Activated naive CD8-positive, alpha-beta T cell treated with anti-CD3 and anti-CD28 coated beads for 36 hours (primary cell): Measurements from ENCODE around the gene KIF18A. TPM values are rescaled to one million over a fixed set of nuclear protein-coding genes. Genes with fewer than 3 reads are reported as not detected.
"Not testable (repeated sequence)": the region's sequence is repeated elsewhere in the genome, so short reads cannot be mapped to it uniquely, and the experiment has no call there.

Source experiments
- DNase-seq: peaks from one replicate; pipeline ENCODE4 v3.0.0; 2021
- H3K27ac Mint-ChIP-seq: one replicate; pipeline ENCODE4 v1.8.0; 2022; ENCODE audit warnings: mild to moderate bottlenecking, moderate library complexity, mixed read lengths
- H3K27me3 Mint-ChIP-seq: one replicate; pipeline ENCODE4 v1.8.0; 2022; ENCODE audit warnings: mild to moderate bottlenecking, mixed read lengths
- H3K36me3 Mint-ChIP-seq: one replicate; pipeline ENCODE4 v1.8.0; 2021; ENCODE audit warnings: mild to moderate bottlenecking, mixed read lengths
- H3K4me1 Mint-ChIP-seq: one replicate; pipeline ENCODE4 v1.8.0; 2021; ENCODE audit warnings: mixed read lengths
- H3K4me3 Mint-ChIP-seq: one replicate; pipeline ENCODE4 v1.8.0; 2022; ENCODE audit warnings: mild to moderate bottlenecking, moderate library complexity, mixed read lengths
- H3K9me3 Mint-ChIP-seq: one replicate; pipeline ENCODE4 v1.8.0; 2022; ENCODE audit warnings: mixed read lengths
- total RNA-seq, 2 experiments: library from RNA; stranded (reverse); gene quantifications; one replicate each; pipeline ENCODE4 v1.2.3, GENCODE V29; 2021

KIF18A gene
- total RNA-seq, 2 experiments from 2014 or later: 19.8 to 21.8 TPM

- Mint-ChIP-seq H3K36me3 (peaks cover 12% of the 10 kb centered on the region), H3K4me3 (no peak overlapping the region), H3K4me1 (peaks cover 28% of the 10 kb centered on the region), H3K9me3 (no peaks in the 10 kb centered on the region), H3K27ac (no peak overlapping the region), H3K27me3 (no peaks in the 10 kb centered on the region)
- DNase-seq: no peak
Measured at GRCh38 chr11:28114731-28115130, 6.8 kb upstream of the KIF18A start.

- Mint-ChIP-seq H3K27me3 (no peaks in the 10 kb centered on the region), H3K36me3 (peaks cover 12% of the 10 kb centered on the region), H3K4me1 (peaks cover 34% of the 10 kb centered on the region), H3K9me3 (no peaks in the 10 kb centered on the region), H3K27ac (no peak overlapping the region), H3K4me3 (no peak overlapping the region)
- DNase-seq: no peak
Measured at GRCh38 chr11:28114116-28114515, 6.2 kb upstream of the KIF18A start.

GRCh38 chr11:28110821-28111200 lies 2.9 kb upstream of the KIF18A start:
- H3K9me3 Mint-ChIP-seq: no peaks in the 10 kb centered on the region
- H3K4me1 Mint-ChIP-seq: peaks cover 32% of the 10 kb centered on the region
- peak overlapping the region; percentile 99 for H3K4me3 Mint-ChIP-seq
- peak overlapping the region; percentile 91 for H3K27ac Mint-ChIP-seq
- peaks cover 13% of the 10 kb centered on the region for H3K36me3 Mint-ChIP-seq
- DNase-seq: no peak
- peaks cover 5% of the 10 kb centered on the region for H3K27me3 Mint-ChIP-seq

GRCh38 chr11:28110108-28110820 lies 2.3 kb upstream of the KIF18A start:
- peak; percentile 47 for DNase-seq
- no peaks in the 10 kb centered on the region for H3K9me3 Mint-ChIP-seq
- H3K4me3 Mint-ChIP-seq: peak overlapping the region; percentile 99
- H3K27ac Mint-ChIP-seq: peak overlapping the region; percentile 91
- peaks cover 5% of the 10 kb centered on the region for H3K27me3 Mint-ChIP-seq
- H3K4me1 Mint-ChIP-seq: peaks cover 36% of the 10 kb centered on the region
- peaks cover 15% of the 10 kb centered on the region for H3K36me3 Mint-ChIP-seq

- H3K27me3 Mint-ChIP-seq: peaks cover 5% of the 10 kb centered on the region
- peaks cover 36% of the 10 kb centered on the region for H3K4me1 Mint-ChIP-seq
- no peaks in the 10 kb centered on the region for H3K9me3 Mint-ChIP-seq
- peak overlapping the region; percentile 99 for H3K4me3 Mint-ChIP-seq
- peak overlapping the region; percentile 100 for H3K27ac Mint-ChIP-seq
- DNase-seq: no peak
- peaks cover 15% of the 10 kb centered on the region for H3K36me3 Mint-ChIP-seq
Measured at GRCh38 chr11:28108958-28109357, 1.0 kb upstream of the KIF18A start.

GRCh38 chr11:28107191-28107749 lies 686 bp downstream of the KIF18A start:
- Mint-ChIP-seq H3K9me3 (no peaks in the 10 kb centered on the region), H3K36me3 (peaks cover 13% of the 10 kb centered on the region), H3K27ac (peak overlapping the region; percentile 100), H3K4me1 (peaks cover 33% of the 10 kb centered on the region), H3K4me3 (peak overlapping the region; percentile 99), H3K27me3 (peaks cover 5% of the 10 kb centered on the region)
- peak; percentile 9 for DNase-seq

- Mint-ChIP-seq H3K4me3 (peak overlapping the region; percentile 99), H3K9me3 (no peaks in the 10 kb centered on the region), H3K27me3 (peaks cover 5% of the 10 kb centered on the region), H3K27ac (no peak overlapping the region), H3K36me3 (peaks cover 14% of the 10 kb centered on the region), H3K4me1 (peaks cover 27% of the 10 kb centered on the region)
- no peak for DNase-seq
Measured at GRCh38 chr11:28106353-28107043, 1.5 kb downstream of the KIF18A start.

- H3K27ac Mint-ChIP-seq: no peak overlapping the region
- peaks cover 22% of the 10 kb centered on the region for H3K4me1 Mint-ChIP-seq
- no peaks in the 10 kb centered on the region for H3K9me3 Mint-ChIP-seq
- H3K4me3 Mint-ChIP-seq: peak overlapping the region; percentile 99
- peaks cover 5% of the 10 kb centered on the region for H3K27me3 Mint-ChIP-seq
- H3K36me3 Mint-ChIP-seq: peaks cover 14% of the 10 kb centered on the region
- no peak for DNase-seq
Measured at GRCh38 chr11:28105869-28106268, 2.1 kb downstream of the KIF18A start.

GRCh38 chr11:28104984-28105383 lies 3.0 kb downstream of the KIF18A start:
- Mint-ChIP-seq H3K4me1 (peaks cover 21% of the 10 kb centered on the region), H3K27ac (no peak overlapping the region), H3K9me3 (no peaks in the 10 kb centered on the region), H3K4me3 (no peak overlapping the region), H3K27me3 (peaks cover 5% of the 10 kb centered on the region), H3K36me3 (peaks cover 14% of the 10 kb centered on the region)
- DNase-seq: no peak

- Mint-ChIP-seq H3K27ac (no peak overlapping the region), H3K27me3 (peaks cover 5% of the 10 kb centered on the region), H3K4me3 (no peak overlapping the region), H3K9me3 (no peaks in the 10 kb centered on the region), H3K4me1 (peaks cover 16% of the 10 kb centered on the region), H3K36me3 (peaks cover 16% of the 10 kb centered on the region)
- DNase-seq: no peak
Measured at GRCh38 chr11:28104425-28104824, 3.5 kb downstream of the KIF18A start.

- not testable (repeated sequence) for H3K9me3 Mint-ChIP-seq, H3K4me1 Mint-ChIP-seq, H3K27ac Mint-ChIP-seq, DNase-seq, H3K27me3 Mint-ChIP-seq, H3K4me3 Mint-ChIP-seq
- peaks cover 16% of the 10 kb centered on the region for H3K36me3 Mint-ChIP-seq
Measured at GRCh38 chr11:28102300-28102699, 5.7 kb downstream of the KIF18A start.

GRCh38 chr11:28100665-28101064 lies 7.3 kb downstream of the KIF18A start:
- no peak for DNase-seq
- H3K36me3 Mint-ChIP-seq: peaks cover 19% of the 10 kb centered on the region
- no peaks in the 10 kb centered on the region for H3K27me3 Mint-ChIP-seq
- no peak overlapping the region for H3K4me3 Mint-ChIP-seq
- H3K4me1 Mint-ChIP-seq: peaks cover 3% of the 10 kb centered on the region
- H3K27ac Mint-ChIP-seq: no peak overlapping the region
- H3K9me3 Mint-ChIP-seq: no peaks in the 10 kb centered on the region

- H3K27me3 Mint-ChIP-seq: no peaks in the 10 kb centered on the region
- no peak overlapping the region for H3K4me3 Mint-ChIP-seq
- DNase-seq: no peak
- no peaks in the 10 kb centered on the region for H3K4me1 Mint-ChIP-seq
- H3K27ac Mint-ChIP-seq: no peak overlapping the region
- peaks cover 24% of the 10 kb centered on the region for H3K36me3 Mint-ChIP-seq
- no peaks in the 10 kb centered on the region for H3K9me3 Mint-ChIP-seq
Measured at GRCh38 chr11:28099715-28100114, 8.2 kb downstream of the KIF18A start.

GRCh38 chr11:28098257-28098656 lies 9.7 kb downstream of the KIF18A start:
- Mint-ChIP-seq H3K36me3 (peaks cover 27% of the 10 kb centered on the region), H3K27me3 (no peaks in the 10 kb centered on the region), H3K4me3 (no peak overlapping the region), H3K4me1 (no peaks in the 10 kb centered on the region), H3K9me3 (no peaks in the 10 kb centered on the region), H3K27ac (no peak overlapping the region)
- DNase-seq: no peak

GRCh38 chr11:28092786-28093185 lies 15.2 kb downstream of the KIF18A start:
- no peak for DNase-seq
- H3K27me3 Mint-ChIP-seq: no peaks in the 10 kb centered on the region
- H3K36me3 Mint-ChIP-seq: peaks cover 23% of the 10 kb centered on the region
- H3K27ac Mint-ChIP-seq: no peak overlapping the region
- no peaks in the 10 kb centered on the region for H3K4me1 Mint-ChIP-seq
- no peak overlapping the region for H3K4me3 Mint-ChIP-seq
- H3K9me3 Mint-ChIP-seq: no peaks in the 10 kb centered on the region
